CD14-positive monocyte (primary cell): ENCODE measurements around the gene PPP2R3C. TPM values are rescaled to one million over a fixed set of nuclear protein-coding genes. Genes with fewer than 3 reads are reported as not detected.

ENCODE experiments used
- DNase-seq, 3 donors: peaks; one replicate each; pipeline ENCODE4 v3.0.0-alpha.2; 2011 to 2022
- H2AFZ ChIP-seq: 2 replicates; pipeline ENCODE4 v1.6.0; 2012; ENCODE audit warnings: mild to moderate bottlenecking, low read depth, low read length, inconsistent platforms; ENCODE audit not compliant: insufficient read depth, poor library complexity, severe bottlenecking
- H3K27ac ChIP-seq, 2 donors: 1 replicate in 1 of 2; 2 replicates in 1 of 2; pipeline ENCODE4 v1.5.1; 2012 to 2013; ENCODE audit warnings: low read length in 2 of 2, control low read depth in 1 of 2, inconsistent platforms in 1 of 2, low read depth in 1 of 2, mild to moderate bottlenecking in 1 of 2
- H3K27me3 ChIP-seq, 2 donors: one replicate each; pipeline versions ENCODE4 v1.6.0 to v1.6.1; 2011 to 2013; ENCODE audit warnings: low read length in 2 of 2; ENCODE audit not compliant: control insufficient read depth in 2 of 2, insufficient read depth in 2 of 2
- H3K36me3 ChIP-seq, 2 donors: replicated peaks in 1 of 2; 1 replicate in 1 of 2; 2 replicates in 1 of 2; pipeline versions ENCODE4 v1.5.1 to v1.6.1; 2012 to 2013; ENCODE audit warnings: low read length in 2 of 2, control low read depth in 1 of 2, inconsistent platforms in 1 of 2, mild to moderate bottlenecking in 1 of 2; ENCODE audit not compliant: insufficient read depth in 2 of 2, control insufficient read depth in 1 of 2
- H3K4me1 ChIP-seq, 2 donors: 1 replicate in 1 of 2; 2 replicates in 1 of 2; pipeline versions ENCODE4 v1.5.1 to v1.6.1; 2012 to 2013; ENCODE audit warnings: low read length in 2 of 2, control low read depth in 1 of 2, inconsistent platforms in 1 of 2, mild to moderate bottlenecking in 1 of 2, moderate library complexity in 1 of 2; ENCODE audit not compliant: insufficient read depth in 2 of 2, control insufficient read depth in 1 of 2
- H3K4me2 ChIP-seq: replicated peaks from 2 replicates; pipeline ENCODE3; 2012; ENCODE audit warnings: low read length, moderate library complexity, mild to moderate bottlenecking; ENCODE audit not compliant: poor library complexity, severe bottlenecking; ENCODE audit errors: extremely low read depth
- H3K4me3 ChIP-seq, 3 experiments: fragments of 200-600 bp in 1 of 3; sonication (generic) in 1 of 3; replicated peaks in 1 of 3; 1 replicate in 2 of 3; 2 replicates in 1 of 3; pipeline ENCODE4 v1.5.1; 2011 to 2013; ENCODE audit warnings: low read length in 3 of 3, mild to moderate bottlenecking in 3 of 3, control low read depth in 2 of 3, low read depth in 2 of 3, inconsistent platforms in 1 of 3, moderate library complexity in 1 of 3
- H3K79me2 ChIP-seq: 2 replicates; pipeline ENCODE4 v1.6.0; 2012; ENCODE audit warnings: mild to moderate bottlenecking, control low read depth, inconsistent platforms, low read length, moderate library complexity; ENCODE audit not compliant: insufficient read depth
- H3K9ac ChIP-seq: 2 replicates; pipeline ENCODE4 v1.6.0; 2017; ENCODE audit warnings: low read length, mild to moderate bottlenecking; ENCODE audit not compliant: insufficient read depth, poor library complexity, severe bottlenecking
- H3K9me3 ChIP-seq, 2 donors: replicated peaks in 1 of 2; 1 replicate in 1 of 2; 2 replicates in 1 of 2; pipeline versions ENCODE4 v1.5.1 to v1.6.1; 2012 to 2013; ENCODE audit warnings: low read length in 2 of 2, control low read depth in 1 of 2; ENCODE audit not compliant: control insufficient read depth in 1 of 2, insufficient read depth in 1 of 2
- H4K20me1 ChIP-seq: 2 replicates; pipeline ENCODE4 v1.6.0; 2012; ENCODE audit warnings: mild to moderate bottlenecking, low read length, control low read depth, moderate library complexity; ENCODE audit not compliant: insufficient read depth
- H3K27ac Mint-ChIP-seq, 7 donors: one replicate each; pipeline ENCODE4 v1.8.0; 2020; ENCODE audit warnings: mild to moderate bottlenecking in 7 of 7, mixed read lengths in 7 of 7, moderate library complexity in 6 of 7, inconsistent platforms in 2 of 7
- H3K27me3 Mint-ChIP-seq, 3 donors: one replicate each; pipeline ENCODE4 v1.8.0; 2021 to 2022; ENCODE audit warnings: low read depth in 3 of 3, mild to moderate bottlenecking in 3 of 3, mixed read lengths in 3 of 3, moderate library complexity in 3 of 3, inconsistent platforms in 1 of 3
- H3K36me3 Mint-ChIP-seq, 2 donors: one replicate each; pipeline ENCODE4 v1.8.0; 2020; ENCODE audit warnings: mixed read lengths in 2 of 2, inconsistent platforms in 1 of 2, mild to moderate bottlenecking in 1 of 2
- H3K4me1 Mint-ChIP-seq: one replicate; pipeline ENCODE4 v1.8.0; 2020; ENCODE audit warnings: mild to moderate bottlenecking, mixed read lengths
- H3K4me3 Mint-ChIP-seq, 2 donors: one replicate each; pipeline ENCODE4 v1.8.0; 2020; ENCODE audit warnings: mild to moderate bottlenecking in 2 of 2, mixed read lengths in 2 of 2, moderate library complexity in 1 of 2
- H3K9me3 Mint-ChIP-seq, 7 donors: one replicate each; pipeline ENCODE4 v1.8.0; 2020 to 2022; ENCODE audit warnings: mixed read lengths in 7 of 7, mild to moderate bottlenecking in 6 of 7, moderate library complexity in 6 of 7, inconsistent platforms in 2 of 7
- WGBS: methylation state at CpG from one replicate; pipeline ENCODE4 v1.1.5; 2013; ENCODE audit warnings: missing lambda C conversion rate; ENCODE audit not compliant: insufficient coverage; 5-methylcytosine and 5-hydroxymethylcytosine counted together
- intact Hi-C, 2 donors: fragments of 100-400 bp; cut with micrococcal nuclease; formaldehyde crosslinking; loops; one replicate each; pipeline versions ENCODE4 v1.15.0 to v1.15.1; 2023
- polyA plus RNA-seq, 3 donors: library from polyadenylated mRNA; depleted of rRNA in 1 of 3; unstranded in 2 of 3; stranded (reverse) in 1 of 3; fragments of 300-500 nt in 2 of 3; fragments of >200 nt in 1 of 3; fragmentation: Illumina TruSeq in 2 of 3; gene quantifications; 1 replicate in 2 of 3; 2 replicates in 1 of 3; pipeline ENCODE4 v1.2.3, GENCODE V29; 2012 to 2021
- TF ChIP-seq, protein P1 (sequence below): fragments of 200-600 bp; IDR thresholded peaks from one replicate; pipeline ENCODE4 v1.8.0; 2022; ENCODE audit warnings: antibody characterized with exemption, mild to moderate bottlenecking

PPP2R3C gene
- polyA plus RNA-seq, 3 donors: 21.4 to 131 (median 122) TPM

DNA sequence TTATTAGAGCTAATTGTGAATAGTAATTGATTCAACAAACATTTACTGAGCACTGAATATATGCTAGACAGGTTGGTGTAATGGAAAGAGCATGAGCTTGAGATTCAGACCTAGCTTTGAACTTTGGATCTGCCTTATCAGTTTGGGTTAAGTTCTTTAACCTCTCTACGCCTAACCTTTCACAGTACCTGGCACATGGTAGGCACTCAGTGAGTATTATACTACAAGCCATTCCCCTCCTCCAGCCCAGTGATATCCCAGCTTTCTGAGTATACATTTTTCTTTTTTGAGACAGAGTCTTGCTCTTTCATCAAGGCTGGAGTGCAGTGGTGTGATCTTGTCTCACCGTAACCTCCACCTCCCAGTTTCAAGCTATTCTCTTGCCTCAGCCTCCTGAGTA lies 43.7 kb downstream of the PPP2R3C start:
- DNase-seq: no peak
- Histone ChIP-seq H3K36me3 (peaks cover 22 to 61% of the 10 kb centered on the region in 2 donors), H3K27ac (no peak overlapping the region), H3K27me3 (no peaks in the 10 kb centered on the region), H3K4me1 (no peaks in the 10 kb centered on the region), H3K9me3 (no peaks in the 10 kb centered on the region), H2AFZ (no peak overlapping the region), H3K9ac (no peak overlapping the region), H3K4me2 (no peak overlapping the region), H4K20me1 (no peaks in the 10 kb centered on the region), H3K79me2 (no peaks in the 10 kb centered on the region), H3K4me3 (no peak overlapping the region)
- TF ChIP-seq, protein P1, sequence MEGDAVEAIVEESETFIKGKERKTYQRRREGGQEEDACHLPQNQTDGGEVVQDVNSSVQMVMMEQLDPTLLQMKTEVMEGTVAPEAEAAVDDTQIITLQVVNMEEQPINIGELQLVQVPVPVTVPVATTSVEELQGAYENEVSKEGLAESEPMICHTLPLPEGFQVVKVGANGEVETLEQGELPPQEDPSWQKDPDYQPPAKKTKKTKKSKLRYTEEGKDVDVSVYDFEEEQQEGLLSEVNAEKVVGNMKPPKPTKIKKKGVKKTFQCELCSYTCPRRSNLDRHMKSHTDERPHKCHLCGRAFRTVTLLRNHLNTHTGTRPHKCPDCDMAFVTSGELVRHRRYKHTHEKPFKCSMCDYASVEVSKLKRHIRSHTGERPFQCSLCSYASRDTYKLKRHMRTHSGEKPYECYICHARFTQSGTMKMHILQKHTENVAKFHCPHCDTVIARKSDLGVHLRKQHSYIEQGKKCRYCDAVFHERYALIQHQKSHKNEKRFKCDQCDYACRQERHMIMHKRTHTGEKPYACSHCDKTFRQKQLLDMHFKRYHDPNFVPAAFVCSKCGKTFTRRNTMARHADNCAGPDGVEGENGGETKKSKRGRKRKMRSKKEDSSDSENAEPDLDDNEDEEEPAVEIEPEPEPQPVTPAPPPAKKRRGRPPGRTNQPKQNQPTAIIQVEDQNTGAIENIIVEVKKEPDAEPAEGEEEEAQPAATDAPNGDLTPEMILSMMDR: no peak
- no peaks in the 10 kb centered on the region for H3K4me1 Mint-ChIP-seq
- no peak overlapping the region for H3K4me3 Mint-ChIP-seq
- H3K27me3 Mint-ChIP-seq: no peaks in the 10 kb centered on the region
- peak overlapping the region in 1 of 7 donors; percentile 54 for H3K27ac Mint-ChIP-seq
- 83% methylated on average over 1 of the region's 2 CpGs for WGBS
- H3K9me3 Mint-ChIP-seq: peaks cover 0 to 2% (median 0%) of the 10 kb centered on the region in 7 donors
- H3K36me3 Mint-ChIP-seq: peaks cover 29 to 59% of the 10 kb centered on the region in 2 donors
- intact Hi-C loops: no loop called here

DNA sequence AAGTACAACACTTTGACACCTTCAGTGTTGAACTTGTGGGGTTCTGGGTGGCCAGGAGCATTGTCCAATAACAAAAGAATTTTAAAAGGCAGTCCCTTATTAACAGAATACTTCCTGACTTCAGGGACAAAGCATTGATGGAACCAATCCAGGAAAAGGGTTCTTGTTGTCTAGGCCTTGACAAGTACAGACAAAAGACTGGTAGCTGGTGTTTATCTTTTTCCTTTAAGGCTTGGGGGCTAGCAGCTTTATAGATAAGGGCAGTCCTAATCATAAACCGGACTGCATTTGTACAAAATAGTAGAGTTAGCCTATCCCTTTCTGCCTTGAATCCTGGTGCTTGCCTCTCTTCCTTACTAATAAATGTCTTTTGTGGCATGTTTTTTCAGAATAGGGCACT lies 48.3 kb downstream of the PPP2R3C start:
- Mint-ChIP-seq H3K4me3 (no peak overlapping the region), H3K4me1 (peaks cover 3% of the 10 kb centered on the region), H3K27ac (no peak overlapping the region), H3K9me3 (peaks cover 0 to 6% (median 2%) of the 10 kb centered on the region in 7 donors), H3K36me3 (peaks cover 36 to 73% of the 10 kb centered on the region in 2 donors), H3K27me3 (no peaks in the 10 kb centered on the region)
- Histone ChIP-seq H3K4me2 (no peak overlapping the region), H3K9ac (no peak overlapping the region), H3K79me2 (no peaks in the 10 kb centered on the region), H2AFZ (no peak overlapping the region), H4K20me1 (no peaks in the 10 kb centered on the region), H3K27ac (no peak overlapping the region), H3K4me1 (no peaks in the 10 kb centered on the region), H3K27me3 (no peaks in the 10 kb centered on the region), H3K4me3 (no peak overlapping the region), H3K36me3 (peaks cover 12 to 35% of the 10 kb centered on the region in 2 donors), H3K9me3 (no peaks in the 10 kb centered on the region)
- DNase-seq: no peak
- no CpG with 5 or more reads among the region's 1 CpG for WGBS
- TF ChIP-seq, protein P1: no peak
- intact Hi-C loops: no loop called here
